HG03025 (cell line): ENCODE results near the gene TTC7B.

Experiments used
- ATAC-seq: cut with Tn5 transposase; IDR thresholded peaks from one replicate; pipeline ENCODE4 v1.9.1; 2021; ENCODE audit warnings: mild to moderate bottlenecking, moderate library complexity; ENCODE audit not compliant: unreplicated experiment, low FRiP score

The TTC7B gene

DNA sequence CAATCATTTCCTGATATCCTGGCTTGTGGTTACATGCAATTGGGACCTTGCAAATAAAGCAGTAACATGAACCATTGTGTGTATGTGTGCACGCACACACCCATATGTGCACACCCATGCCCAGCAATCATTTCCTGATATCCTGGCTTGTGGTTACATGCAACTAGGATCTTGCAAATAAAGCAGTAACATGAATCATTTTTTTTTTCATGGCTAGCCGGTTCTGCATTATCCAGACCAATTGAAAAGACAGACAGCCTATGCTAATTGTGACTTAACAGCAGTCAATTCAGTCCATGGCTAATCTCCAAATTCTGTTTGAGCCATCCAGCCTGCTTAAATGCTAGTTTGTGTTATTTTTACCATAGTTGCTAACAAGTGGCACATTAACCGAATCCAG lies 134.3 kb downstream of the TTC7B start:
- no peak for ATAC-seq

GRCh38 chr14:90678846-90679362 lies 137.3 kb downstream of the TTC7B start:
- ATAC-seq: no peak

DNA sequence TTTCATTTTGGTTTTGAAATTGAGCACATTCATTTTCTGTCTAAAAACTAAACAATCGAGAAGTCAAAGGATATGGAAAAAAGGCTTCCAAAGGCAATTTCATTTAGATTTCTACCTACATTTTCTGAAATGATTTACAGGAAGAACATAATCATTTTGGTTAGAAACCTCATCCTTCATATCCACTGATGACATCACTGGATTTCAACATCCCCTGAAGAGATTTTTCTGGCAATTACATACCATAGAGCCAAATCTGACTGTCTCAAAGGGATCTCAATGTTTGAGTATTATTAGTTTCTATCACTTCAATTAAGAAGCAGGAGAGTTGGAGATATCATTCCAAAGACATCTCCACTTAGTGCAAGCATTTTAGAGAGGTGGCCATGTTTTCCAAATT lies 137.8 kb downstream of the TTC7B start:
- ATAC-seq: no peak

- ATAC-seq: no peak
These were observed 138.7 kb downstream of the TTC7B start for GRCh38 chr14:90677484-90678050.

- ATAC-seq: no peak
These were observed 139.3 kb downstream of the TTC7B start for GRCh38 chr14:90676912-90677311.

DNA sequence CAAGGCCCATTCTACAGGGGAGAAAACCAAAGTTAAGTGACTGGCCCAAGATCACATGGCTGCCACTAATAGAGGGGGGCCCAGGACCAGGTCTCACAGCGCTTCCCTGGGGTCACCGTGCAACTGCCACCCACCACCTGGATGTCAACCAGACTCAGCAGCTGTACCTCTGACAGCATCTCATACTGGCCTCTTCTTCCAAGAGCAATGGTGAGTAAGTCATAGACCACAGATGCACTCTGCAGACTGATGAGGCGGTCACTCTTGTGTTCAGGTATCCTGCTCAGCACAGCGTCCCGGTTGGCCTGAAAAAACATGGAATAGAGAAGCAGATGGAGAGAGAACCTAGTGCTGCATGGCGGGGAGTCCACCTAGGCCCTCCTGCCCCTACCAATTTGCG lies 139.9 kb downstream of the TTC7B start:
- ATAC-seq: no peak

DNA sequence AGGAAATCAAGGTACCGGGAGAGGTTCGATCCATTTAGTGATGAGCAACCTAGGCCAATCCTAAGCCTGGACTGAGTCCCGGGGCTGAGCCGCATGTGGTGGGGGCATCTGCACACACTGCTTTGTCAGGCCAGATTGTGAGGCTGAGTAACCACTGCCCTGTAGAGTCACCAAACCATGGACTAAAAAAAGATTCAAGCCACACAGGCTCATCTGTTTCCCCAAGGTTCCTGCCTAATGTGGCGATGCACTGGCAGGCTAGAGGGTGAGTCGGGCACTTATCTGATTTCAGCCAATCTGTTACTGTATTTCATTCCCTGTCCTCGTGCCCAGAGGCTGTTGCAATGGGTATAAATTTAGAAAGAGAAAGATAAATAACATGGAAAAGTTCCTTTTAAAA lies 140.8 kb downstream of the TTC7B start:
- no peak for ATAC-seq

GRCh38 chr14:90674716-90675115 lies 141.5 kb downstream of the TTC7B start:
- no peak for ATAC-seq

GRCh38 chr14:90674043-90674670 lies 142.1 kb downstream of the TTC7B start:
- ATAC-seq: no peak

- no peak for ATAC-seq
These were observed 144.6 kb downstream of the TTC7B start for GRCh38 chr14:90671382-90672234.

- ATAC-seq: no peak
These were observed 146.5 kb downstream of the TTC7B start for GRCh38 chr14:90669731-90670130.

DNA sequence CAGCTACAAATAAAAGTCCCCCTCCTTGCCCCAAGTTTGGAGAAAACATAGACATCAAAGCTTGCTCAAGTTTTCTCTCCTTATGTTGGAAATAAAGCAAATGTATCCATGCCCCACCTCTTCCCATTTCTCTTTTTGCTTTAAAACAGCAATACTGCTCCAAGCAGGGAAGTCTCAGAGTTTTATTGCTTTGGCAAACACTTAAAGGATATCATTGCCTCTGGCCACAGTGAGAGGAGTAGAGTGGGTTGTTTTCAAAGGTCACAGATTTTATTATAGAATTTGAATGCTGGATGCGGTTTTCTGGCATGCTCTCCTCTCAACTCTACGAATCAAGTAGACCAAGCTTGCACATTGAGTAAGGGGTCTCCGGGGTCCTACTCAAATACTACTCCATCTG lies 149.7 kb downstream of the TTC7B start:
- no peak for ATAC-seq

DNA sequence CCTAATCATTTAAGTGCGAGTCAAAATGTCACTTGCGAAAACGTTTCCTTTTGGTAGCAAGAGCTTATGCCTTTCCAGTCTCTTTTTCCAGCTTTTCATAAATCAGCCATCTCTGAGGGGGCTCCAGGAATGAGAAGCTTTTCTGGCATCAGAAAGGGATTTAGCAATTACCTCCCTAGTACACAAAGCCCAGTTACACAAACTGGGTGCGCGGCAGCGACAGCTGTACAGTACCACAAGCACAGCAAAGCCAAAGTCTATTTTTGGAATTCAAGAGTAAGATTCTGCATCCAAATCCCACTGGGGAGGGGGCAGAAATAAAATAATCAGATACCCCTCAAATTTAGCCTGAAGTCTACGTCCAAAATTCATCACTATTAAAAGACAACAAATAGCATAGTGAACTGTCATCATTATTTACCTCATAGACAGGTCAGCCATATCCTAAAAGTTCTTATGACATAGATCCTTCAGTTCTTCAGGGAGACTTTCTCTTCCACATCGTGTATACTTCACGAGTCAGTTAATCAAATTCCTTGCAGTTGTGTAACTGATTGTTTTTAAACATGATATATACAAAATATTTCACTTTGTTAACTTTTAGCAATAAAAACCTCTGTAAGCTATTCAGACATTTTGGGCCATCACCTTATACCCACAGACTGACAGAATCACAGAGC lies 150.8 kb downstream of the TTC7B start:
- no peak for ATAC-seq

DNA sequence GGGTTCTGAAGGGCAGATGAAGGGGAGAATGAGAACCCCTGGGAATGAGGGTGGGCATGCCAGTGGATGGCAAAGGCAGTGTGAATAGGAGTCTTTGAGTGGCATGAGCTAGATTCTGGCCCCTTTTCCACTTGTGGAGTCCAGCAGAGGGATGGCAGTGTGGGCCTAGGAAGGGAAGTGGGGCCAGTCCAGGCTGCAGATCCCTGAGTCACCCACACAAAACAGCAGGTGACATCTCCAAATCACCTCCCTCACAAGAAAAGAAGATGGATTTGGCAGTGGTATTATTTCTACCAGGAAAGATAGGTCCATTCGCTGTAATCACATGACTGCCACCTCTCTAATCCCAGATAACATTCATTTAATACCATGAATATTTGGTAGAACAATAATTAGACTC lies 151.3 kb downstream of the TTC7B start:
- ATAC-seq: no peak

DNA sequence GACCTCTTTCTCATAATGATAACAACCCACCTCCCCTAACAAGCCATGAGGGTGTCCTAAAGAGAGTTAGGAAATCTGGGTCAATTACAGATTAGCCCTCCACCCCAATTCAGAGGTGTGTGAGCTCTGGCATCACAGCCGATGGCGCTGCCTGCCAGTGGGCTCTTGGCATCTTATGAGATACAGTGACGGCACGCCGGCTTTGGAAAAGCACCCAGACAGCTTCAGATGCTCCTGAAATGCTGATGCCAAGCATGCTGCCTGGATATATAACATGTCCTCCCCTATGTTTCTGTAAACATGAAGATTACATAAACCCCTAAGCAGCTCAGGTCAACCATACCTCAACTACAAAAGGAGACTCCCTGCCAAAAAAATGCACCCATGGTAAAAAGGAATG lies 152.6 kb downstream of the TTC7B start:
- no peak for ATAC-seq

DNA sequence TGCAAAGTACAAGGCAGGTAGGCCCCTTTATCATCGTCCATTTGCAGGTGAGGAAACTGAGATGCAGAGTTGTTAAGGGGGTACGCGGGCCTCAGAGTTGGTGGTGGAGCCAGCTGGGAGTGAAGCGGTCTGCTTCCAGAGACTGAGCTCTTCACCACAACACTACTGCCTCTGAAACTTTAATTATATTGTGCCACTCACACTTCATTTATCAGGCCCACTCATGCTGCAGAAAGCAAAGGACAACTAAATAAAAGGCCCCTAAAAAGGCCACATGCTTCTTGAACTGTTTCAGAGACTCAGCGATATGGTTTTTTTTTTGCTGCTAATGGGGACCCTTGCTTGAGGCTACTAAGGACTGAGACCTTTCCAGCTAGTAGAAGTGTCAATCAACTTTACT lies 153.1 kb downstream of the TTC7B start:
- ATAC-seq: no peak

- no peak for ATAC-seq
These were observed 154.4 kb downstream of the TTC7B start for GRCh38 chr14:90661866-90662265.

GRCh38 chr14:90660865-90661570 lies 155.2 kb downstream of the TTC7B start:
- no peak for ATAC-seq

DNA sequence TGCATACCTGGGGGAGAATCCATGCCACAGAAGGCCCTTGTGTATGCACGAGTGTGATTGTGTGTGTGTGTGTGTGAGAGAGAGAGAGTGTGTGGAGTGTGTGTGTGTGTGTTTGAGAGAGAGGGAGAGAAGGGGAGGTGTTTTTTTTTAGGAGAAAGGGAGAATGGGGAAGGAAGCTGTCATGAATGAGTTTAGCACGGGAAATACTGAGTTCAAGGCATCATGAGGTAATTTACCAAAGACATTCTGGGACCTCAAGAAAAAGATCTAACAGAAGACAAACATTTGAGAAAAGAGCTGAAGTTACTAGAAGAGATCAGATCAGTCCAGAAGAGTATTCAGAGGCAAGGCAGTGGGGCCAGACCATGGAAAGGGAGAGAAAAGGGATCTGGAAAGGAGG lies 157.1 kb downstream of the TTC7B start:
- ATAC-seq: no peak

GRCh38 chr14:90658541-90658967 lies 157.7 kb downstream of the TTC7B start:
- no peak for ATAC-seq
